Measurements from ENCODE around the gene LIPT1. TPM values are rescaled to one million over a fixed set of nuclear protein-coding genes. Genes with fewer than 3 reads are reported as not detected.
A peak's percentile ranks its signal among the peaks of the same experiment; 100 is the strongest.
"Not testable (repeated sequence)": the region's sequence is repeated elsewhere in the genome, so short reads cannot be mapped to it uniquely, and the experiment has no call there.

LIPT1 gene
- polyA plus RNA-seq, 2 donors, result 4.6 to 7.0 TPM

DNA sequence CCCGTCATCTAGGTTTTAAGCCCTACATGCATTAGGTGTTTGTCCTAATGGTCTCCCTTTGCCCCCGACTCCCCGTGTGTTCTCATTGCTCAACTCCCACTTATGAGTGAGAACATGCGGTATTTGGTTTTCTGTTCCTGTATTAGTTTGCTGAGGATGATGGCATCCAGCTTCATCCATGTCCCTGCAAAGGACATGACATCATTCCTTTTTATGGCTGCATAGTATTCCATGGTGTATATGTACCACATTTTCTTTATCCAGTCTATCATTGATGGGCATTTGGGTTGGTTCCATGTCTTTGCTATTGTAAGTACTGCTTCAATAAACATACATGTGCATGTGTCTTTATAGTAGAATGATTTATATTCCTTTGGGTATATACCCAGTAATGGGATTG, 37.6 kb downstream of the LIPT1 start:
- not testable (repeated sequence) for H3K27ac ChIP-seq (ENCODE audit: low read depth in 2 of 2, low read length in 1 of 2); H3K27me3 ChIP-seq (ENCODE audit: control insufficient read depth in 1 of 2, insufficient read depth in 2 of 2, low read length in 2 of 2); H3K9me3 ChIP-seq (ENCODE audit: control insufficient read depth in 2 of 2, insufficient read depth in 1 of 2, low read depth in 1 of 2, low read length in 1 of 2); H3K4me3 ChIP-seq (ENCODE audit: low read depth in 1 of 2, low read length in 2 of 2); H3K4me1 ChIP-seq (ENCODE audit: control insufficient read depth in 2 of 2, insufficient read depth in 2 of 2, low read length in 1 of 2); H3K36me3 ChIP-seq (ENCODE audit: control insufficient read depth in 2 of 2, insufficient read depth in 2 of 2, low read length in 1 of 2)
- 96 to 99% methylated on average over 4 of the region's 4 CpGs for WGBS, 2 donors

DNA sequence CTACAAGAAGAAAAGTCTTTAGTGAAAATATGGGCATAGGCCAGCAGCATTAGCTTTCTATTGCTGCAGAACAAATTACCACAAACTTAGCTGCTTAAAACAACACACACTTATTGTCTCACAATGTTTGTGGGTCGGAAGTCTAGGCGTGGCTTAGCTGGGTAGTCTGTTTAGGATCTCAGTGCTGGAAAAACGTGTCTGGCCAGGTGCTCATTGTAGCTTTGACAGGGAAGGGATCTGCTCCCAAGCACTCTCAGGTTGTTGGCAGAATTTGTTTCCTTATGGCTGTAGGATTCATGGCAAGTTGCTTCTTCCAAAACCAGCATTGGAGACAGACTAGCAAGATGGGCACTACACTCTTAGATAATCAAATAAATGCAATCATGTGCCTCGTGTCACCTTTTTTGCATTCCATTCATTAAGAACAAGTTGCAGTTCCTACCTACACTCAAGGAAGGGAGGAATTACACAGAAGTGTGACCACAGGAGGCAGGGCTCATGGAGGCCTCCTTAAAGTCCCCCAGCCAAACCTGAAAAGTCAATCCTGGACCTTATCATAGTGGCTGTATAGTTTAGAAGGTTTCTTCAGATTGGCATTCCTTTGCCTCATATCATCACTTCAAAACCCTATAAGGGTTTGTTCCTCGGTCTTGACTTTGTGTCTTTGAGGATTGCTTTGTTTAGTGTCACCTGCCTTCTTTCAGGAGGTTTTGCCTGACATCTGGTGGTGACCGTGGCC, 43.5 kb downstream of the LIPT1 start:
- Histone ChIP-seq H3K27me3 (ENCODE audit: control insufficient read depth in 1 of 2, insufficient read depth in 2 of 2, low read length in 2 of 2) (no peaks in the 10 kb centered on the region), H3K36me3 (ENCODE audit: control insufficient read depth in 2 of 2, insufficient read depth in 2 of 2, low read length in 1 of 2) (peaks cover 0 to 4% of the 10 kb centered on the region in 2 donors), H3K4me3 (ENCODE audit: low read depth in 1 of 2, low read length in 2 of 2) (no peak overlapping the region), H3K27ac (ENCODE audit: low read depth in 2 of 2, low read length in 1 of 2) (peak overlapping the region; percentile 66 to 80), H3K4me1 (ENCODE audit: control insufficient read depth in 2 of 2, insufficient read depth in 2 of 2, low read length in 1 of 2) (no peaks in the 10 kb centered on the region), H3K9me3 (ENCODE audit: control insufficient read depth in 2 of 2, insufficient read depth in 1 of 2, low read depth in 1 of 2, low read length in 1 of 2) (no peaks in the 10 kb centered on the region)
- WGBS, 2 donors, result 68 to 74% methylated on average over 6 of the region's 6 CpGs

DNA sequence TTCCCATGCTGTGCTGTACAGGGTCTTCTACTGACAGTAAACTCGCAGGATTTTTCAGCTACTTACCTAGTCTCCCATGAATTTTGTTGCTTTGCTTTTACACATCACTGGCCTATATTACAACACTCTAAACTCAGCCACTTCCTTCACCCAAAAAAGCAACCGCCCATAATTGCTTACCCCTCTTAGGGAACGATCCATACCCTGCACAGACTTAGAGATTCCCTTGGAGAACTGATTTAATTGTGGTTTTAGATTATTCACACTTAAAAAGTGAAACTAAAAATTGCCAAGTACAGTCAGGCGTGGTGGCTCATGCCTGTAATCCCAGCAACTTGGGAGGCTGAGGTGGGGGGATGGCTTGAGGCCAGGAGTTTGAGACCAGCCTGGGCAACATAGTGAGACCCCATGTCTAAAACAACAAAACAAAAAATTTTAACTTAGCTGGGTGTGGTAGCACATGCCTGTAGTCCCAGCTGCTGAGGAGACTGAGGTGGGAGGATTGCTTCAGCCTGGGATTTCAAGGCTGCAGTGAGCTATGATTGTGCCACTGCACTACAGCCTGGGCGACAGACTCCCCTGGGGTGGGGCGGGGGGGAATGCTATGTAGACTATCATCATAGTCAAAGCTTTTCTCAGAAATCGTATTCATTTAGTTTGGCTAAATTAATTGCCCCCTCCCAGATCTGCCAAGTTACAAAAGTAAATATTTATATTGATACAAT, 45.5 kb downstream of the LIPT1 start:
- Histone ChIP-seq H3K4me1 (ENCODE audit: control insufficient read depth in 2 of 2, insufficient read depth in 2 of 2, low read length in 1 of 2) (no peaks in the 10 kb centered on the region), H3K27ac (ENCODE audit: low read depth in 2 of 2, low read length in 1 of 2) (no peak overlapping the region), H3K36me3 (ENCODE audit: control insufficient read depth in 2 of 2, insufficient read depth in 2 of 2, low read length in 1 of 2) (peaks cover 0 to 4% of the 10 kb centered on the region in 2 donors), H3K9me3 (ENCODE audit: control insufficient read depth in 2 of 2, insufficient read depth in 1 of 2, low read depth in 1 of 2, low read length in 1 of 2) (no peaks in the 10 kb centered on the region), H3K4me3 (ENCODE audit: low read depth in 1 of 2, low read length in 2 of 2) (no peak overlapping the region), H3K27me3 (ENCODE audit: control insufficient read depth in 1 of 2, insufficient read depth in 2 of 2, low read length in 2 of 2) (no peaks in the 10 kb centered on the region)
- 84 to 87% methylated on average over 7 of the region's 7 CpGs for WGBS, 2 donors

DNA sequence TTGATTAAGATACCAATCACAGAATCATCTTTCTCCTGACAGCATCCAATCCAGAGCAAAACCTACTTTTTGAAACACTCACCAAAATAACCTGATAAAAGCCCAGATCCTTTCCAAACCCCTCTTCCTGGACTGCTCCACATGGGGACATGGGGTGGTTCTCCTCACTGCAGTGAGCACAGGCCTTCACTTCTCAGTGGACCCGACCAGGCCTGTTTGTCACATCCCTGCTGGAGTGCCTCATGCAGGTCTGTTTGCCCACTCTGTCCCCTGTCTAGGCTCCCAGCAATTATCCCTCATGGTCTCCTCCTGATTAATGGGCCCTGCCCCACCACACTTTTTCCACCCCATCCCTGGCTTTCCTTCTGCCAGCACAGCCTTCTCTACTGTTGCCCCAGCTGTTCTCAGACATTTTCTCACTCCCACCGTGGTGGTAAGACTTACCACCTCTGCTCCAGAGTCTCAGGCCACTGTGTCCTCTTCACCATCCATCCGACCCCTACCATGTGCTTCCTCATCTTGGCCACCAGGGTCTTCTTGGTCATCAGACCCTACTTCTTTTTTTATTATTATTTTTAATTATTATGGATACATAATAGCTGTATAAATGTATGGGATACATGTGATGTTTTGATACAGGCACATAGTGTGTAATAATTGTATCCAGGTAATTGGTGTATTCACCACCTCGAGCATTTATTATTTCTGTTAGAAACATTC, 47.4 kb downstream of the LIPT1 start:
- Histone ChIP-seq H3K9me3 (ENCODE audit: control insufficient read depth in 2 of 2, insufficient read depth in 1 of 2, low read depth in 1 of 2, low read length in 1 of 2) (no peaks in the 10 kb centered on the region), H3K36me3 (ENCODE audit: control insufficient read depth in 2 of 2, insufficient read depth in 2 of 2, low read length in 1 of 2) (no peaks in the 10 kb centered on the region), H3K27me3 (ENCODE audit: control insufficient read depth in 1 of 2, insufficient read depth in 2 of 2, low read length in 2 of 2) (no peaks in the 10 kb centered on the region), H3K27ac (ENCODE audit: low read depth in 2 of 2, low read length in 1 of 2) (no peak overlapping the region), H3K4me1 (ENCODE audit: control insufficient read depth in 2 of 2, insufficient read depth in 2 of 2, low read length in 1 of 2) (no peaks in the 10 kb centered on the region), H3K4me3 (ENCODE audit: low read depth in 1 of 2, low read length in 2 of 2) (no peak overlapping the region)
- 92% methylated on average over 4 of the region's 4 CpGs for WGBS, 2 donors

DNA sequence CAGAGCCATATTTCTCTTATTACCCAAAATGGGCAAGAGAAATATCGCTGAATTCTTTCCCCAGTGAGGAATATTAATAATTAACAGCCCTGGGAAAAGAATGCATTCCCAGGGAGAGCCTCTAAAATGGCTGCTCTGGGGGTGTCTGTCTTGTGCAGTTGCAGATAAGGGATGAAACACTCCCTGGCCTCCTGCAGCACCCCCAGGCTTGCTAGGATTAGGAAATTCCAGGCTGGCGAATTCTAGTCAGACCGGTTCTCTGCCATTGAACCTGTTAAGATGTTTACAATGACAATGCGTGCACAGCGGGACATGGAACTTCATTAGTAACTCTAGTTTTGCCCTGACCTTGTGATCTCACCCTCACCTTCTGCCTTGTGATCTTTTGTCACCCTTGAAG, 50.7 kb downstream of the LIPT1 start:
- Histone ChIP-seq H3K4me1 (ENCODE audit: control insufficient read depth in 2 of 2, insufficient read depth in 2 of 2, low read length in 1 of 2) (no peaks in the 10 kb centered on the region), H3K36me3 (ENCODE audit: control insufficient read depth in 2 of 2, insufficient read depth in 2 of 2, low read length in 1 of 2) (no peaks in the 10 kb centered on the region), H3K27ac (ENCODE audit: low read depth in 2 of 2, low read length in 1 of 2) (no peak overlapping the region), H3K4me3 (ENCODE audit: low read depth in 1 of 2, low read length in 2 of 2) (no peak overlapping the region), H3K27me3 (ENCODE audit: control insufficient read depth in 1 of 2, insufficient read depth in 2 of 2, low read length in 2 of 2) (no peaks in the 10 kb centered on the region), H3K9me3 (ENCODE audit: control insufficient read depth in 2 of 2, insufficient read depth in 1 of 2, low read depth in 1 of 2, low read length in 1 of 2) (no peaks in the 10 kb centered on the region)
- WGBS, 2 donors, result 75 to 78% methylated on average over 5 of the region's 5 CpGs

Other genes starting within 250 kb of the LIPT1 start
- gene CRACDL, start 218.7 kb upstream of the LIPT1 start, polyA plus RNA-seq, result 10 to 100 TPM in 1 of 2 donors, 1 to 10 TPM in 1; 9.1 to 15.8 TPM
- gene C2orf15, start 13.3 kb upstream of the LIPT1 start, polyA plus RNA-seq, result 1 to 10 TPM in 1 of 2 donors, under 1 TPM in 1; 0.63 to 1.1 TPM
- gene TSGA10, start within 50 bp of the LIPT1 start, polyA plus RNA-seq, result 1 to 10 TPM; 1.7 to 3.2 TPM
- 10 to 100 TPM; 25.0 to 40.0 TPM for gene MITD1, start 26.1 kb downstream of the LIPT1 start, polyA plus RNA-seq
- gene MRPL30, start 26.2 kb downstream of the LIPT1 start, polyA plus RNA-seq, result 10 to 100 TPM; 20.4 to 21.8 TPM
- gene LYG2, start 100.7 kb downstream of the LIPT1 start, polyA plus RNA-seq, result not detected
- 1 to 10 TPM in 1 of 2 donors, under 1 TPM in 1; 0.34 to 3.1 TPM for gene LYG1, start 146.2 kb downstream of the LIPT1 start, polyA plus RNA-seq
- gene TXNDC9, start 181.4 kb downstream of the LIPT1 start, polyA plus RNA-seq, result 10 to 100 TPM; 14.0 to 26.2 TPM
- gene EIF5B, start 182.4 kb downstream of the LIPT1 start, polyA plus RNA-seq, result 10 to 100 TPM; 25.9 to 27.2 TPM